HepG2 (cell line): ENCODE measurements around the gene ATP1B2. TPM values are rescaled to one million over a fixed set of nuclear protein-coding genes. Genes with fewer than 3 reads are reported as not detected.

Source experiments
- EP300 ChIP-seq, 3 experiments: sonication (generic) in 1 of 3; formaldehyde crosslinking in 1 of 3; IDR thresholded peaks; 2 replicates each; pipeline versions ENCODE4 v1.5.1 to v1.6.1; 2011 to 2020; ENCODE audit warnings: low read depth in 2 of 3, low read length in 2 of 3, borderline replicate concordance in 1 of 3, improper control_type of control experiment in 1 of 3, mild to moderate bottlenecking in 1 of 3, missing genetic modification reagents in 1 of 3, moderate library complexity in 1 of 3
- HES4 ChIP-seq: sonication (generic); formaldehyde crosslinking; IDR thresholded peaks from 2 replicates; pipeline ENCODE4 v1.9.0; 2021; ENCODE audit warnings: mild to moderate bottlenecking, missing genetic modification reagents, borderline replicate concordance
- HNRNPLL ChIP-seq: fragments of 200-400 bp; formaldehyde crosslinking; IDR thresholded peaks from 2 replicates; pipeline ENCODE4 v1.6.1; 2017; ENCODE audit warnings: mild to moderate bottlenecking, low read depth, low read length; ENCODE audit not compliant: poor library complexity, severe bottlenecking
- IKZF1 ChIP-seq: fragments of 450-650 bp; IDR thresholded peaks from 2 replicates; pipeline ENCODE4 v1.7.1; 2016
- KLF9 ChIP-seq: IDR thresholded peaks from 2 replicates; pipeline ENCODE4 v1.6.1; 2016; ENCODE audit warnings: low read depth
- KMT2A ChIP-seq: sonication (generic); formaldehyde crosslinking; IDR thresholded peaks from 2 replicates; pipeline ENCODE4 v1.4.0; 2020; ENCODE audit warnings: missing genetic modification reagents
- NFYC ChIP-seq: IDR thresholded peaks from 2 replicates; pipeline ENCODE4 v1.6.1; 2016; ENCODE audit warnings: missing genetic modification reagents, missing compliant biosample characterization
- PAF1 ChIP-seq: IDR thresholded peaks from 2 replicates; pipeline ENCODE4 v1.6.1; 2016; ENCODE audit warnings: missing genetic modification reagents, missing compliant biosample characterization
- RCOR2 ChIP-seq: IDR thresholded peaks from 2 replicates; pipeline ENCODE4 v1.6.1; 2016; ENCODE audit warnings: missing biosample characterization, missing genetic modification reagents
- SPEN ChIP-seq: sonication (generic); formaldehyde crosslinking; IDR thresholded peaks from 2 replicates; pipeline ENCODE4 v1.5.1; 2020; ENCODE audit warnings: low read depth, mild to moderate bottlenecking, missing genetic modification reagents
- TERF1 ChIP-seq: sonication (generic); formaldehyde crosslinking; IDR thresholded peaks from 2 replicates; pipeline ENCODE4 v1.8.0; 2022; ENCODE audit warnings: mild to moderate bottlenecking, missing genetic modification reagents, moderate library complexity
- TGIF2 ChIP-seq: IDR thresholded peaks from 2 replicates; pipeline ENCODE4 v1.6.1; 2016; ENCODE audit warnings: control low read depth, missing compliant biosample characterization
- ZMYM2 ChIP-seq: sonication (generic); formaldehyde crosslinking; IDR thresholded peaks from 2 replicates; pipeline ENCODE4 v1.8.0; 2022; ENCODE audit warnings: mild to moderate bottlenecking, missing genetic modification reagents
- ZNF142 ChIP-seq: sonication (generic); formaldehyde crosslinking; IDR thresholded peaks from 2 replicates; pipeline ENCODE4 v1.4.0; 2020; ENCODE audit warnings: missing genetic modification reagents
- ZNF256 ChIP-seq: sonication (generic); formaldehyde crosslinking; conservative IDR thresholded peaks from 2 replicates; pipeline ENCODE4 v1.4.0; 2020; ENCODE audit warnings: missing genetic modification reagents
- ZNF331 ChIP-seq: sonication (generic); formaldehyde crosslinking; IDR thresholded peaks from 2 replicates; pipeline ENCODE4 v1.4.0; 2020; ENCODE audit warnings: missing genetic modification reagents
- ZNF432 ChIP-seq: sonication (generic); formaldehyde crosslinking; IDR thresholded peaks from 2 replicates; pipeline ENCODE4 v1.5.0; 2020; ENCODE audit warnings: missing genetic modification reagents, mild to moderate bottlenecking, borderline replicate concordance
- ZXDC ChIP-seq: sonication (generic); formaldehyde crosslinking; IDR thresholded peaks from 2 replicates; pipeline ENCODE4 v1.5.0; 2020; ENCODE audit warnings: mild to moderate bottlenecking, missing genetic modification reagents
- polyA plus RNA-seq, 8 experiments: library from polyadenylated mRNA; depleted of rRNA in 3 of 8; stranded (reverse) in 7 of 8; unstranded in 1 of 8; fragments of >200 nt; fragmentation: Illumina TruSeq in 4 of 8; extraction: Trizol in 4 of 8; gene quantifications; 2 replicates each; pipeline versions ENCODE4 v1.2.1 to v1.2.3, GENCODE V29; 2011 to 2016; ENCODE audit warnings: low read depth in 4 of 8, missing spikeins in 1 of 8, mixed read lengths in 1 of 8; ENCODE audit not compliant: insufficient read depth in 1 of 8
- total RNA-seq, 5 experiments: library from RNA; depleted of rRNA; stranded (reverse); fragments of >200 nt; fragmentation: Illumina TruSeq; extraction: Trizol; gene quantifications; 2 replicates each; pipeline ENCODE4 v1.2.3, GENCODE V29; 2016; ENCODE audit warnings: low read depth in 1 of 5

ATP1B2 gene
- total and polyA plus RNA-seq, 2 of the 13 experiments (the other 11 are each of a cell fraction or from before 2014, with no cell fraction given), result not detected

GRCh38 chr17:7627250-7628121, 23.2 kb upstream of the ATP1B2 start, which contains the start of gene SAT2 (continued):
- TF ChIP-seq ZNF142 (0 out of 2 replicates have a peak, but pooled peaks have one; percentile 31), ZMYM2 (CRISPR knock-in tag) (no peak), KLF9 (CRISPR knock-in tag) (no peak), ZNF331 (peak; percentile 33; the same call in 1 of the 2 replicates), HNRNPLL (peak; percentile 69), EP300 (IDR thresholded peaks at IDR 0.05; ENCODE audit: low read depth in 2 of 2, low read length in 2 of 2) (peak; percentile 43 to 55; a peak in 3 of 4 replicates), EP300 (CRISPR knock-in tag; IDR thresholded peaks at IDR 0.05; ENCODE audit: borderline replicate concordance) (peak; percentile 29; the same call in 1 of the 2 replicates), TERF1 (CRISPR knock-in tag) (no peak), IKZF1 (no peak), KMT2A (CRISPR knock-in tag) (0 out of 2 replicates have a peak, but pooled peaks have one; percentile 62), ZNF432 (CRISPR knock-in tag) (no peak), SPEN (CRISPR knock-in tag) (peak; percentile 88), NFYC (peak; percentile 78), RCOR2 (0 out of 2 replicates have a peak, but pooled peaks have one; percentile 16), ZNF256 (no peak), PAF1 (CRISPR knock-in tag) (no peak), HES4 (CRISPR knock-in tag) (no peak), ZXDC (CRISPR knock-in tag) (no peak), TGIF2 (0 out of 2 replicates have a peak, but pooled peaks have one; percentile 38)
